GM11168 (cell line): ENCODE data around the gene VDAC1.

Source experiments
- in situ Hi-C: fragments of 300-500 bp; cut with MboI; formaldehyde crosslinking; loops from one replicate; pipeline ENCODE4 v1.12.0; 2022; ENCODE audit warnings: low sequenced_read_pairs; ENCODE audit not compliant: unreplicated experiment

The VDAC1 gene

GRCh38 chr5:134025786-134026185 lies 21.0 kb upstream of the VDAC1 start:
- in situ Hi-C loops = no loop called here

- in situ Hi-C loops = no loop called here
Observed at GRCh38 chr5:134024811-134025210, 20.0 kb upstream of the VDAC1 start.

GRCh38 chr5:134022333-134022732 lies 17.6 kb upstream of the VDAC1 start:
- in situ Hi-C loops = no loop called here

GRCh38 chr5:134020188-134020587 lies 15.4 kb upstream of the VDAC1 start:
- in situ Hi-C loops = no loop called here

GRCh38 chr5:134019636-134020035 lies 14.9 kb upstream of the VDAC1 start:
- in situ Hi-C loops = no loop called here

GRCh38 chr5:134018986-134019316 lies 14.2 kb upstream of the VDAC1 start:
- in situ Hi-C loops = no loop called here

- in situ Hi-C loops = no loop called here
Observed at GRCh38 chr5:134018154-134018985, 13.6 kb upstream of the VDAC1 start.

- in situ Hi-C loops = no loop called here
Observed at GRCh38 chr5:134008266-134008749, 3.5 kb upstream of the VDAC1 start.

- in situ Hi-C loops = no loop called here
Observed at GRCh38 chr5:134007581-134008265, 2.9 kb upstream of the VDAC1 start.

- in situ Hi-C loops = no loop called here
Observed at GRCh38 chr5:134006115-134006514, 1.3 kb upstream of the VDAC1 start.

- in situ Hi-C loops = no loop called here
Observed at GRCh38 chr5:134005417-134006061, 764 bp upstream of the VDAC1 start.

GRCh38 chr5:134003817-134004625 lies 754 bp downstream of the VDAC1 start:
- in situ Hi-C loops = no loop called here

GRCh38 chr5:134003064-134003816 lies 1.5 kb downstream of the VDAC1 start:
- in situ Hi-C loops = no loop called here

GRCh38 chr5:134001938-134002731 lies 2.6 kb downstream of the VDAC1 start:
- in situ Hi-C loops = no loop called here

- in situ Hi-C loops = no loop called here
Observed at GRCh38 chr5:134000696-134001453, 3.9 kb downstream of the VDAC1 start.

- in situ Hi-C loops = no loop called here
Observed at GRCh38 chr5:134000091-134000511, 4.7 kb downstream of the VDAC1 start.

- in situ Hi-C loops = no loop called here
Observed at GRCh38 chr5:133998807-133999206, 6.0 kb downstream of the VDAC1 start.

- in situ Hi-C loops = no loop called here
Observed at GRCh38 chr5:133998042-133998441, 6.7 kb downstream of the VDAC1 start.
